PFSK-1 (cell line): ENCODE data around the gene JADE2.

Source experiments
- FOXP2 ChIP-seq: optimal IDR thresholded peaks from 2 replicates; pipeline ENCODE3; 2011; ENCODE audit warnings: borderline replicate concordance, control low read depth, inconsistent platforms; ENCODE audit not compliant: insufficient read depth; ENCODE audit errors: extremely low read length, extremely low read depth
- POLR2AphosphoS5 ChIP-seq: IDR thresholded peaks from 2 replicates; pipeline ENCODE4 v1.6.1; 2012; ENCODE audit warnings: low read depth, mild to moderate bottlenecking, control low read depth, low read length, moderate library complexity
- SIN3A ChIP-seq: IDR thresholded peaks from 2 replicates; pipeline ENCODE4 v1.6.1; 2012; ENCODE audit warnings: mild to moderate bottlenecking, low read length, moderate library complexity, borderline replicate concordance; ENCODE audit not compliant: insufficient read depth
- TAF1 ChIP-seq: IDR thresholded peaks from 2 replicates; pipeline ENCODE4 v1.6.1; 2012; ENCODE audit warnings: low read length, control low read depth, borderline replicate concordance; ENCODE audit not compliant: insufficient read depth
- TF ChIP-seq, protein P1 (sequence below), 2 experiments: IDR thresholded peaks; 2 replicates each; pipeline versions ENCODE4 v1.6.1 to v1.8.0; 2011 to 2012; ENCODE audit warnings: low read depth in 2 of 2, low read length in 2 of 2, control low read depth in 1 of 2, inconsistent platforms in 1 of 2, mild to moderate bottlenecking in 1 of 2, moderate library complexity in 1 of 2; ENCODE audit not compliant: insufficient read depth in 1 of 2

JADE2 gene

DNA sequence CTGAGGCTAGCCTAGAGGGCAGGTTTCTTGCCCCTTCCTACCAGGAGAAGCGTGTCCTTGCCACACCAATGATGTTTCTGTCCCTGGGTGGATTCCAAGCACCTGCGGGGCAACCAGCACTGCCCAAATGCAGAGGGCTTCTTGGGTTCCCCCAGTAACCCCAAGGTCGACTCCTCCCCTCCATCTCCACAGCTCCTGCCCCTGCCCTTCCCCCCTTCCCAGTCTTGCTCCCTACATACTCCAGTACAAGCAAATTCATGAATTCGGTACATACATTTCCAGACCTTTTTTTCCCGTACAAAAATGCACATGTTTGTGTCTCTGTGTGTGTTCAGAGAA lies 12.8 kb upstream of the JADE2 start:
- no peak for TF ChIP-seq POLR2AphosphoS5
- no peak for TF ChIP-seq FOXP2
- TF ChIP-seq, protein P1, sequence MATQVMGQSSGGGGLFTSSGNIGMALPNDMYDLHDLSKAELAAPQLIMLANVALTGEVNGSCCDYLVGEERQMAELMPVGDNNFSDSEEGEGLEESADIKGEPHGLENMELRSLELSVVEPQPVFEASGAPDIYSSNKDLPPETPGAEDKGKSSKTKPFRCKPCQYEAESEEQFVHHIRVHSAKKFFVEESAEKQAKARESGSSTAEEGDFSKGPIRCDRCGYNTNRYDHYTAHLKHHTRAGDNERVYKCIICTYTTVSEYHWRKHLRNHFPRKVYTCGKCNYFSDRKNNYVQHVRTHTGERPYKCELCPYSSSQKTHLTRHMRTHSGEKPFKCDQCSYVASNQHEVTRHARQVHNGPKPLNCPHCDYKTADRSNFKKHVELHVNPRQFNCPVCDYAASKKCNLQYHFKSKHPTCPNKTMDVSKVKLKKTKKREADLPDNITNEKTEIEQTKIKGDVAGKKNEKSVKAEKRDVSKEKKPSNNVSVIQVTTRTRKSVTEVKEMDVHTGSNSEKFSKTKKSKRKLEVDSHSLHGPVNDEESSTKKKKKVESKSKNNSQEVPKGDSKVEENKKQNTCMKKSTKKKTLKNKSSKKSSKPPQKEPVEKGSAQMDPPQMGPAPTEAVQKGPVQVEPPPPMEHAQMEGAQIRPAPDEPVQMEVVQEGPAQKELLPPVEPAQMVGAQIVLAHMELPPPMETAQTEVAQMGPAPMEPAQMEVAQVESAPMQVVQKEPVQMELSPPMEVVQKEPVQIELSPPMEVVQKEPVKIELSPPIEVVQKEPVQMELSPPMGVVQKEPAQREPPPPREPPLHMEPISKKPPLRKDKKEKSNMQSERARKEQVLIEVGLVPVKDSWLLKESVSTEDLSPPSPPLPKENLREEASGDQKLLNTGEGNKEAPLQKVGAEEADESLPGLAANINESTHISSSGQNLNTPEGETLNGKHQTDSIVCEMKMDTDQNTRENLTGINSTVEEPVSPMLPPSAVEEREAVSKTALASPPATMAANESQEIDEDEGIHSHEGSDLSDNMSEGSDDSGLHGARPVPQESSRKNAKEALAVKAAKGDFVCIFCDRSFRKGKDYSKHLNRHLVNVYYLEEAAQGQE (IDR thresholded peaks at IDR 0.05; ENCODE audit: insufficient read depth in 1 of 2, low read depth in 2 of 2, low read length in 2 of 2): no peak
- no peak for TF ChIP-seq SIN3A
- TF ChIP-seq TAF1: no peak

DNA sequence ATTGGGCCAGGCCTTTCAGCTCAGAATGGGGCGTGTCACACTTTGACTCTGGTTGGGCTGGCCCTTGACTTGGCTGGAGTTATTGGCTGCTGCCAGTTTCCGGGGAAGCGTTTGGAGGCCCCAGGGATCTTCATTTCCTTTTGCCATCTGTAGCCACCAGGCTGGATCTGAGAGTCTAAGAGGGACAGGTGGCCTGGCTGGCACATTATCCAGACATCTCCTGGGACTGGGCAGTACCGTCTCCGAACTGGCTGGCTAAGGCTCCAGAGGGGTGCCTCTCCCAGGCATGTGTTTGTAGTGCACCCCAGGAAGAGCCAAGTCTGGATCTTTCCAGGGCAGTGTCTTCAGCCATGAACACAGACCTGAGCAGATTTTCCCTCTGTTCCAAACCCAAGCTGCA lies 9.7 kb upstream of the JADE2 start:
- TF ChIP-seq FOXP2 (no peak), SIN3A (no peak), TAF1 (no peak), POLR2AphosphoS5 (no peak)
- TF ChIP-seq, protein P1 (IDR thresholded peaks at IDR 0.05; ENCODE audit: insufficient read depth in 1 of 2, low read depth in 2 of 2, low read length in 2 of 2): no peak

DNA sequence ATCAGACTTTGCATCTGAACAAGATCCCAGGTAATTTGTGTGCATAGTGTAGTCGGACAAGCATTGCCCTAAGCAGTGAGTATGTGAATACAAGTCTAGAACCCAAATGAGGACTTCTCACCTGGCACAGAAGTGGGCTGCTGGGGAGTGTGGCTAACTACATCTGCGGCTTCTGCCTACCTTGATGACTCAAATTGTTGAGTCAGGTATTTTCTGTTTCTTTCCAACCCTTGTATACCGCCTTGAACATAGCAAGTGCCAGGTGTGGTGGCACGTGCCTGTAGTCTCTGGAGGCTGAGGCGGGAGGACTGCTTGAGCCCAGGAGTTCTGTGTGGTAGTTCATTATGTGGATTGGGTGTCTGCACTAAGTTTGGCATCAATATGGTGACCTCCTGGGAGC lies 7.9 kb upstream of the JADE2 start:
- TF ChIP-seq FOXP2 (no peak), SIN3A (no peak), POLR2AphosphoS5 (no peak), TAF1 (no peak)
- TF ChIP-seq, protein P1 (IDR thresholded peaks at IDR 0.05; ENCODE audit: insufficient read depth in 1 of 2, low read depth in 2 of 2, low read length in 2 of 2): no peak

DNA sequence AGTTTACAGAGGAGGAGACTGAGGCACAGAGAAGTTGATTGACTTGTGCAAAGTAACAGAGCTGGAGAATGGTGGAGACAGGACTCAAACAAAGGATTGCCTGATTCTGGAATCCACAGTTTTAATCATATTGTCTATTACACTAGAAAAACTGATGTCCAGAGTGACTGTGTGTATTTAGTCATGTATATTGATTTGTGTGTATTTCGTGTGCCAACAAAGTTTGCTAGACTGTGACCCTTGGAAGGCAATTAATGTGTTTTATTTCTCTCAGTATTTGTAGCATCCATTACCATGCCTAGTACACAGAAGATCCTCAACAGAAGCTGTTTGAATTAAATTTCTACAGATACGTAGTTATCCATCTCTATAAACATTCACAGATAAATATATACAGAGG lies 5.5 kb upstream of the JADE2 start:
- TF ChIP-seq, protein P1 (IDR thresholded peaks at IDR 0.05; ENCODE audit: insufficient read depth in 1 of 2, low read depth in 2 of 2, low read length in 2 of 2): no peak
- no peak for TF ChIP-seq FOXP2
- TF ChIP-seq SIN3A: no peak
- TF ChIP-seq POLR2AphosphoS5: no peak
- no peak for TF ChIP-seq TAF1

DNA sequence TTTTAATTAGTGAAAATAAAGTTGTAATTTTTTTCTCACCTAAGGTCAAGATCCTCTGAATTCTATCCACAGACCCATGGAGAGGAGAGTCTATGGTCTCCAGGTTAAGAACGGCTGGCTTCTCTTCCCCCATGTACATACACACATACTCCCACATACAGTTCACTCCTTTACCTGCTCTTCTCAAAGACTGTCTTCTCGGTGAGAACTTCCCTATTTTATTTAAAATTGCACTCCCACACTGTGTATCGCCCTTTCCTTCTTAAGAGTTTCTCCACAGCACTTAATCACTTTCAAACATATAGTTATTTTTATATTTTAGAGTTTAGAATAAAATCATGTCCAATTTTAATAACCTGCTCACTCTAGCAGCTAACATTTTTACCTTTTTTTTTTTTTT lies 3.6 kb upstream of the JADE2 start:
- TF ChIP-seq TAF1 (no peak), POLR2AphosphoS5 (no peak), FOXP2 (no peak), SIN3A (no peak)
- TF ChIP-seq, protein P1 (IDR thresholded peaks at IDR 0.05; ENCODE audit: insufficient read depth in 1 of 2, low read depth in 2 of 2, low read length in 2 of 2): no peak
